ENCODE data around the gene SVOPL. TPM values are rescaled to one million over a fixed set of nuclear protein-coding genes. Genes with fewer than 3 reads are reported as not detected.

Gene SVOPL
- polyA plus RNA-seq, 3 donors: not detected

DNA sequence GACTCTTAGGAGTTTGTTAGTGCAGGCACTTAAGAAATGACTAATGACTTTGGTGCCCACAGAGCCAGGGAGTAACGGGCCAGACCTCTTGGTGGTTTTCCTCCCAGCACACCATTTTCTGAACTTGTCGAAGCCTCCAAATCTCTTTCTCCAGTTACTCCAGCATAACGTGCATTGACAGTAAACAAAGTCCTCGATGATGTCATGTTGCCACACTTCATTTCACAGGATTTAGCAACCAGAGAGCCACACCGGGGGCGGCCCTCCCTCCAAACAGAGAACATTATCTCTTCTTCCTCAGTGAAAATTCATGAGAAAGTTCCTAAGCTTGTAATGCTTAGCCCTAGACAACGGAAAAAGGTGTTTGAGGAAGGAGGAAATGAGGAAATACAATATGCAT, 4.0 kb upstream of the SVOPL start:
- H3K9ac ChIP-seq (ENCODE audit: insufficient read depth, low read length, poor library complexity, severe bottlenecking): no peak overlapping the region
- intact Hi-C loops (cut with micrococcal nuclease): no loop called here
- H3K27ac ChIP-seq (ENCODE audit: low read depth in 1 of 2, low read length in 2 of 2): no peak overlapping the region
- no peaks in the 10 kb centered on the region for H3K79me2 ChIP-seq (ENCODE audit: insufficient read depth, low read length)
- Mint-ChIP-seq H3K4me3 (peak overlapping the region in 1 of 2 donors; percentile 16), H3K36me3 (no peaks in the 10 kb centered on the region), H3K27ac (no peak overlapping the region), H3K4me1 (peaks cover 10% of the 10 kb centered on the region), H3K9me3 (peaks cover 0 to 1% (median 0%) of the 10 kb centered on the region in 7 donors), H3K27me3 (ENCODE audit: low read depth in 3 of 3) (peaks cover 0 to 3% (median 0%) of the 10 kb centered on the region in 3 donors)
- no peak overlapping the region for H3K4me3 ChIP-seq (replicated peaks in 1 of 3; ENCODE audit: low read depth in 2 of 3, low read length in 3 of 3)
- H4K20me1 ChIP-seq (ENCODE audit: insufficient read depth, low read length): no peaks in the 10 kb centered on the region
- no peaks in the 10 kb centered on the region for H3K9me3 ChIP-seq (replicated peaks in 1 of 2; ENCODE audit: control insufficient read depth in 1 of 2, insufficient read depth in 1 of 2, low read length in 2 of 2)
- peaks cover 0 to 10% of the 10 kb centered on the region in 2 donors for H3K4me1 ChIP-seq (ENCODE audit: control insufficient read depth in 1 of 2, insufficient read depth in 2 of 2, low read length in 2 of 2)
- H3K4me2 ChIP-seq (replicated peaks; ENCODE audit: extremely low read depth, low read length, poor library complexity, severe bottlenecking): no peak overlapping the region
- H3K27me3 ChIP-seq (ENCODE audit: control insufficient read depth in 2 of 2, insufficient read depth in 2 of 2, low read length in 2 of 2): no peaks in the 10 kb centered on the region
- no peaks in the 10 kb centered on the region for H3K36me3 ChIP-seq (replicated peaks in 1 of 2; ENCODE audit: control insufficient read depth in 1 of 2, insufficient read depth in 2 of 2, low read length in 2 of 2)
- 5% methylated on average over 2 of the region's 7 CpGs for WGBS (ENCODE audit: insufficient coverage)
- no peak for DNase-seq
- TF ChIP-seq CTCF (IDR thresholded peaks at IDR 0.05): no peak
- peak overlapping the region; percentile 5 for H2AFZ ChIP-seq (ENCODE audit: insufficient read depth, low read depth, low read length, poor library complexity, severe bottlenecking)

DNA sequence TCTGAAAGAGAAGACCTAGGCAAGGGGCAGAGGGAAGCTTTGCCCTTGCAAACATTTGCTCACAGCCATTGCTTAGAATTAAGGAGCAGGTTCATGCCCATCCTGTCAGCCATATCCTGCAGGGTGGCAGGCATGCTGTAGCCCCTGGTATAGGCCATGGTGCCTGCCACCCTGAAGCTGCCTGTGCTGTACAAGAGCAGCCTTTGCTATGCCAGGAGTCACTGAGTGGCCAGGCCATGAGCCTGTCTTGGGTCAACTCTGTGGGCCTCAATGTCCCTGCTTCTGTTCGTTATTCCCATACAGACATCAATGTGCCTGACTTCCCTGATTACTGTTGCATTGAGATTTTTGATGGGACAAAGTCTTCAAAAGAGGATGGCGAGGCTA, 368 bp upstream of the SVOPL start:
- peaks cover 0 to 5% (median 1%) of the 10 kb centered on the region in 3 donors for H3K27me3 Mint-ChIP-seq (ENCODE audit: low read depth in 3 of 3)

More for the DNA sequence above, 368 bp upstream of the SVOPL start:
- Histone ChIP-seq H3K4me3 (replicated peaks in 1 of 3; ENCODE audit: low read depth in 2 of 3, low read length in 3 of 3) (no peak overlapping the region), H2AFZ (ENCODE audit: insufficient read depth, low read depth, low read length, poor library complexity, severe bottlenecking) (peak overlapping the region; percentile 32), H3K4me1 (ENCODE audit: control insufficient read depth in 1 of 2, insufficient read depth in 2 of 2, low read length in 2 of 2) (peaks cover 0 to 10% of the 10 kb centered on the region in 2 donors), H3K36me3 (replicated peaks in 1 of 2; ENCODE audit: control insufficient read depth in 1 of 2, insufficient read depth in 2 of 2, low read length in 2 of 2) (no peaks in the 10 kb centered on the region), H3K9ac (ENCODE audit: insufficient read depth, low read length, poor library complexity, severe bottlenecking) (no peak overlapping the region), H3K79me2 (ENCODE audit: insufficient read depth, low read length) (no peaks in the 10 kb centered on the region), H3K4me2 (replicated peaks; ENCODE audit: extremely low read depth, low read length, poor library complexity, severe bottlenecking) (no peak overlapping the region), H4K20me1 (ENCODE audit: insufficient read depth, low read length) (no peaks in the 10 kb centered on the region), H3K9me3 (replicated peaks in 1 of 2; ENCODE audit: control insufficient read depth in 1 of 2, insufficient read depth in 1 of 2, low read length in 2 of 2) (peaks cover 5% of the 10 kb centered on the region in 2 donors), H3K27me3 (ENCODE audit: control insufficient read depth in 2 of 2, insufficient read depth in 2 of 2, low read length in 2 of 2) (no peaks in the 10 kb centered on the region), H3K27ac (ENCODE audit: low read depth in 1 of 2, low read length in 2 of 2) (no peak overlapping the region)
- TF ChIP-seq CTCF (IDR thresholded peaks at IDR 0.05): no peak
- H3K4me3 Mint-ChIP-seq: no peak overlapping the region
- 90% methylated on average over 1 of the region's 2 CpGs for WGBS (ENCODE audit: insufficient coverage)
- H3K9me3 Mint-ChIP-seq: peaks cover 0 to 7% (median 4%) of the 10 kb centered on the region in 7 donors
- peaks cover 10% of the 10 kb centered on the region for H3K4me1 Mint-ChIP-seq
- intact Hi-C loops (cut with micrococcal nuclease): no loop called here
- H3K27ac Mint-ChIP-seq: no peak overlapping the region
- H3K36me3 Mint-ChIP-seq: no peaks in the 10 kb centered on the region
- no peak for DNase-seq

All from CD14-positive monocyte (primary cell).